ENCODE data around the gene IFT88. TPM values are rescaled to one million over a fixed set of nuclear protein-coding genes. Genes with fewer than 3 reads are reported as not detected.

The IFT88 gene
- total and polyA plus RNA-seq, 2 of the 8 experiments (the other 6 are each of a cell fraction or from before 2014, with no cell fraction given): 1.7 to 5.8 TPM

DNA sequence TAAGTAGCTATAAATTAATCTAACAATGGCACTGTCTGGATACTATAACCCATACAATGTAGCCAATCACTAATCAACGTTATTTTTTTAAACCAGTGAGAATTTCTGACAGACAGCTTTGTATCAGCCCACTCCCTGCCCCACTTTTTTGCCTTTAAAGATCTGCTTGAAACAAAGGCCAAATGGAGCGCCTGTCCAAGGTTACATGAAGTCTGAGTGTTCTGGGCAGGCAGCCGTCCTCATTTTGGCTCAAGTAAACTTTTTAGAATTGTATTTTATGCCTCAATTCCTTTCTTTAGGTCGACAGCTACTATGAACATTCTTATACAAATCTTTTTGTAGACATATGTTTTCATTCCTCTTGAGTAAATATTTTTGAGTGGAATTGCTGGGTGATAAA, 6.2 kb downstream of the IFT88 start (continued):
- TF ChIP-seq, protein P1, sequence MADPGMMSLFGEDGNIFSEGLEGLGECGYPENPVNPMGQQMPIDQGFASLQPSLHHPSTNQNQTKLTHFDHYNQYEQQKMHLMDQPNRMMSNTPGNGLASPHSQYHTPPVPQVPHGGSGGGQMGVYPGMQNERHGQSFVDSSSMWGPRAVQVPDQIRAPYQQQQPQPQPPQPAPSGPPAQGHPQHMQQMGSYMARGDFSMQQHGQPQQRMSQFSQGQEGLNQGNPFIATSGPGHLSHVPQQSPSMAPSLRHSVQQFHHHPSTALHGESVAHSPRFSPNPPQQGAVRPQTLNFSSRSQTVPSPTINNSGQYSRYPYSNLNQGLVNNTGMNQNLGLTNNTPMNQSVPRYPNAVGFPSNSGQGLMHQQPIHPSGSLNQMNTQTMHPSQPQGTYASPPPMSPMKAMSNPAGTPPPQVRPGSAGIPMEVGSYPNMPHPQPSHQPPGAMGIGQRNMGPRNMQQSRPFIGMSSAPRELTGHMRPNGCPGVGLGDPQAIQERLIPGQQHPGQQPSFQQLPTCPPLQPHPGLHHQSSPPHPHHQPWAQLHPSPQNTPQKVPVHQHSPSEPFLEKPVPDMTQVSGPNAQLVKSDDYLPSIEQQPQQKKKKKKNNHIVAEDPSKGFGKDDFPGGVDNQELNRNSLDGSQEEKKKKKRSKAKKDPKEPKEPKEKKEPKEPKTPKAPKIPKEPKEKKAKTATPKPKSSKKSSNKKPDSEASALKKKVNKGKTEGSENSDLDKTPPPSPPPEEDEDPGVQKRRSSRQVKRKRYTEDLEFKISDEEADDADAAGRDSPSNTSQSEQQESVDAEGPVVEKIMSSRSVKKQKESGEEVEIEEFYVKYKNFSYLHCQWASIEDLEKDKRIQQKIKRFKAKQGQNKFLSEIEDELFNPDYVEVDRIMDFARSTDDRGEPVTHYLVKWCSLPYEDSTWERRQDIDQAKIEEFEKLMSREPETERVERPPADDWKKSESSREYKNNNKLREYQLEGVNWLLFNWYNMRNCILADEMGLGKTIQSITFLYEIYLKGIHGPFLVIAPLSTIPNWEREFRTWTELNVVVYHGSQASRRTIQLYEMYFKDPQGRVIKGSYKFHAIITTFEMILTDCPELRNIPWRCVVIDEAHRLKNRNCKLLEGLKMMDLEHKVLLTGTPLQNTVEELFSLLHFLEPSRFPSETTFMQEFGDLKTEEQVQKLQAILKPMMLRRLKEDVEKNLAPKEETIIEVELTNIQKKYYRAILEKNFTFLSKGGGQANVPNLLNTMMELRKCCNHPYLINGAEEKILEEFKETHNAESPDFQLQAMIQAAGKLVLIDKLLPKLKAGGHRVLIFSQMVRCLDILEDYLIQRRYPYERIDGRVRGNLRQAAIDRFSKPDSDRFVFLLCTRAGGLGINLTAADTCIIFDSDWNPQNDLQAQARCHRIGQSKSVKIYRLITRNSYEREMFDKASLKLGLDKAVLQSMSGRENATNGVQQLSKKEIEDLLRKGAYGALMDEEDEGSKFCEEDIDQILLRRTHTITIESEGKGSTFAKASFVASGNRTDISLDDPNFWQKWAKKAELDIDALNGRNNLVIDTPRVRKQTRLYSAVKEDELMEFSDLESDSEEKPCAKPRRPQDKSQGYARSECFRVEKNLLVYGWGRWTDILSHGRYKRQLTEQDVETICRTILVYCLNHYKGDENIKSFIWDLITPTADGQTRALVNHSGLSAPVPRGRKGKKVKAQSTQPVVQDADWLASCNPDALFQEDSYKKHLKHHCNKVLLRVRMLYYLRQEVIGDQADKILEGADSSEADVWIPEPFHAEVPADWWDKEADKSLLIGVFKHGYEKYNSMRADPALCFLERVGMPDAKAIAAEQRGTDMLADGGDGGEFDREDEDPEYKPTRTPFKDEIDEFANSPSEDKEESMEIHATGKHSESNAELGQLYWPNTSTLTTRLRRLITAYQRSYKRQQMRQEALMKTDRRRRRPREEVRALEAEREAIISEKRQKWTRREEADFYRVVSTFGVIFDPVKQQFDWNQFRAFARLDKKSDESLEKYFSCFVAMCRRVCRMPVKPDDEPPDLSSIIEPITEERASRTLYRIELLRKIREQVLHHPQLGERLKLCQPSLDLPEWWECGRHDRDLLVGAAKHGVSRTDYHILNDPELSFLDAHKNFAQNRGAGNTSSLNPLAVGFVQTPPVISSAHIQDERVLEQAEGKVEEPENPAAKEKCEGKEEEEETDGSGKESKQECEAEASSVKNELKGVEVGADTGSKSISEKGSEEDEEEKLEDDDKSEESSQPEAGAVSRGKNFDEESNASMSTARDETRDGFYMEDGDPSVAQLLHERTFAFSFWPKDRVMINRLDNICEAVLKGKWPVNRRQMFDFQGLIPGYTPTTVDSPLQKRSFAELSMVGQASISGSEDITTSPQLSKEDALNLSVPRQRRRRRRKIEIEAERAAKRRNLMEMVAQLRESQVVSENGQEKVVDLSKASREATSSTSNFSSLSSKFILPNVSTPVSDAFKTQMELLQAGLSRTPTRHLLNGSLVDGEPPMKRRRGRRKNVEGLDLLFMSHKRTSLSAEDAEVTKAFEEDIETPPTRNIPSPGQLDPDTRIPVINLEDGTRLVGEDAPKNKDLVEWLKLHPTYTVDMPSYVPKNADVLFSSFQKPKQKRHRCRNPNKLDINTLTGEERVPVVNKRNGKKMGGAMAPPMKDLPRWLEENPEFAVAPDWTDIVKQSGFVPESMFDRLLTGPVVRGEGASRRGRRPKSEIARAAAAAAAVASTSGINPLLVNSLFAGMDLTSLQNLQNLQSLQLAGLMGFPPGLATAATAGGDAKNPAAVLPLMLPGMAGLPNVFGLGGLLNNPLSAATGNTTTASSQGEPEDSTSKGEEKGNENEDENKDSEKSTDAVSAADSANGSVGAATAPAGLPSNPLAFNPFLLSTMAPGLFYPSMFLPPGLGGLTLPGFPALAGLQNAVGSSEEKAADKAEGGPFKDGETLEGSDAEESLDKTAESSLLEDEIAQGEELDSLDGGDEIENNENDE (IDR thresholded peaks at IDR 0.05; ENCODE audit: insufficient replicate concordance, low read length): no peak
- TF ChIP-seq RAD21 (IDR thresholded peaks at IDR 0.05 in 1 of 2, conservative IDR thresholded peaks at IDR 0.05 in 1 of 2; ENCODE audit: low read depth in 2 of 2, low read length in 2 of 2) (no peak), ATF3 (IDR thresholded peaks at IDR 0.05; ENCODE audit: insufficient read depth, low read depth, low read length) (no peak), USF2 (IDR thresholded peaks at IDR 0.05; ENCODE audit: low read length) (no peak), EGR1 (IDR thresholded peaks at IDR 0.05; ENCODE audit: borderline replicate concordance, low read depth, low read length) (no peak), CREB1 (IDR thresholded peaks at IDR 0.05) (no peak)

All from H1 (cell line).